GM23338 (cell line): Measurements from ENCODE around the gene TMEM247. TPM values are rescaled to one million over a fixed set of nuclear protein-coding genes. Genes with fewer than 3 reads are reported as not detected.

Experiments used
- ATAC-seq: fragments of 200-7000 bp; cut with Tn5 transposase; 3 replicates; pipeline ENCODE4 v1.9.1; 2020
- DNase-seq: peaks from one replicate; pipeline ENCODE4 v3.0.0-alpha.2; 2015; ENCODE audit warnings: low spot score
- H2AFZ ChIP-seq: fragments of 200-600 bp; sonication (generic); 2 replicates; pipeline ENCODE4 v1.8.0; 2016; ENCODE audit warnings: antibody characterized with exemption, mild to moderate bottlenecking, moderate library complexity
- H3F3A ChIP-seq: fragments of 200-600 bp; sonication (generic); replicated peaks from 2 replicates; pipeline ENCODE4 v1.8.0; 2017; ENCODE audit warnings: antibody characterized with exemption, mixed run types, low read depth
- H3K27ac ChIP-seq: fragments of 200-600 bp; sonication (generic); 2 replicates; pipeline ENCODE4 v1.6.1; 2016; ENCODE audit warnings: low read depth
- H3K27me3 ChIP-seq: fragments of 200-600 bp; sonication (generic); 2 replicates; pipeline ENCODE4 v1.8.0; 2016; ENCODE audit warnings: mild to moderate bottlenecking, mixed run types, moderate library complexity; ENCODE audit not compliant: insufficient read depth
- H3K36me3 ChIP-seq: fragments of 200-600 bp; sonication (generic); 2 replicates; pipeline ENCODE4 v1.8.0; 2016; ENCODE audit warnings: mild to moderate bottlenecking; ENCODE audit not compliant: insufficient read depth
- H3K4me1 ChIP-seq: fragments of 200-600 bp; sonication (generic); 2 replicates; pipeline ENCODE4 v1.8.0; 2016; ENCODE audit warnings: mild to moderate bottlenecking, moderate library complexity; ENCODE audit not compliant: insufficient read depth
- H3K4me2 ChIP-seq: fragments of 200-600 bp; sonication (generic); 2 replicates; pipeline ENCODE4 v1.7.1; 2017; ENCODE audit warnings: mixed run types
- H3K4me3 ChIP-seq: fragments of 200-600 bp; sonication (generic); 2 replicates; pipeline ENCODE4 v1.6.1; 2016; ENCODE audit warnings: mixed run types
- H3K79me2 ChIP-seq: fragments of 200-600 bp; sonication (generic); replicated peaks from 2 replicates; pipeline ENCODE4 v1.8.0; 2017; ENCODE audit warnings: mild to moderate bottlenecking; ENCODE audit not compliant: insufficient read depth
- H3K9me2 ChIP-seq: fragments of 200-600 bp; sonication (generic); 2 replicates; pipeline ENCODE4 v1.8.0; 2017; ENCODE audit not compliant: insufficient read depth
- H4K20me1 ChIP-seq: fragments of 200-600 bp; sonication (generic); replicated peaks from 2 replicates; pipeline ENCODE4 v1.8.0; 2017; ENCODE audit warnings: mild to moderate bottlenecking; ENCODE audit not compliant: insufficient read depth
- H3K27ac Mint-ChIP-seq: 2 replicates; pipeline ENCODE4 v1.8.0; 2020; ENCODE audit warnings: inconsistent platforms, mild to moderate bottlenecking, moderate library complexity, mixed read lengths
- H3K27me3 Mint-ChIP-seq: 3 replicates; pipeline ENCODE4 v1.8.0; 2022; ENCODE audit warnings: low read depth, mild to moderate bottlenecking, moderate library complexity, mixed read lengths, inconsistent platforms; ENCODE audit not compliant: insufficient read depth, poor library complexity
- H3K36me3 Mint-ChIP-seq: 3 replicates; pipeline ENCODE4 v1.8.0; 2021; ENCODE audit warnings: low read depth, mild to moderate bottlenecking, inconsistent platforms, moderate library complexity, mixed read lengths
- H3K4me1 Mint-ChIP-seq: 3 replicates; pipeline ENCODE4 v1.8.0; 2020; ENCODE audit warnings: mild to moderate bottlenecking, inconsistent platforms, mixed read lengths
- H3K4me3 Mint-ChIP-seq: 3 replicates; pipeline ENCODE4 v1.8.0; 2021; ENCODE audit warnings: moderate library complexity, mild to moderate bottlenecking, inconsistent platforms, mixed read lengths
- H3K9me3 Mint-ChIP-seq: 3 replicates; pipeline ENCODE4 v1.8.0; 2020; ENCODE audit warnings: moderate library complexity, mild to moderate bottlenecking, inconsistent platforms, mixed read lengths
- CREB1 ChIP-seq: fragments of 250-450 bp; sonication (Bioruptor Pico); IDR thresholded peaks from 2 replicates; pipeline ENCODE4 v1.5.0; 2020; ENCODE audit warnings: low read depth, mild to moderate bottlenecking, moderate library complexity
- CTCF ChIP-seq, 2 experiments: fragments of 200-600 bp in 1 of 2; sonication (generic) in 1 of 2; conservative IDR thresholded peaks; 2 replicates each; pipeline versions ENCODE4 v1.5.1 to v1.6.1; 2016 to 2017; ENCODE audit warnings: antibody characterized with exemption in 2 of 2, low read depth in 2 of 2, mild to moderate bottlenecking in 2 of 2, moderate library complexity in 1 of 2
- ETS1 ChIP-seq: IDR thresholded peaks from 2 replicates; pipeline ENCODE4 v1.6.1; 2016; ENCODE audit warnings: antibody characterized with exemption
- EZH2 ChIP-seq: fragments of 200-600 bp; sonication (generic); IDR thresholded peaks from one replicate; pipeline ENCODE4 v1.8.0; 2017; ENCODE audit warnings: antibody characterized with exemption, mild to moderate bottlenecking, low read depth; ENCODE audit not compliant: unreplicated experiment
- EZH2phosphoT487 ChIP-seq: fragments of 200-600 bp; sonication (generic); IDR thresholded peaks from one replicate; pipeline ENCODE4 v1.8.1; 2018; ENCODE audit warnings: antibody characterized with exemption; ENCODE audit not compliant: unreplicated experiment
- JUNB ChIP-seq: IDR thresholded peaks from one replicate; pipeline ENCODE4 v1.6.1; 2016; ENCODE audit warnings: antibody characterized with exemption; ENCODE audit not compliant: unreplicated experiment
- NANOG ChIP-seq: IDR thresholded peaks from 2 replicates; pipeline ENCODE4 v1.6.1; 2016; ENCODE audit warnings: antibody characterized with exemption, borderline replicate concordance
- POLR2AphosphoS5 ChIP-seq: IDR thresholded peaks from 2 replicates; pipeline ENCODE4 v1.6.1; 2016; ENCODE audit warnings: antibody characterized with exemption, low read depth
- REST ChIP-seq: IDR thresholded peaks from one replicate; pipeline ENCODE4 v1.6.1; 2018; ENCODE audit warnings: antibody characterized with exemption; ENCODE audit not compliant: unreplicated experiment
- STAT1 ChIP-seq: IDR thresholded peaks from one replicate; pipeline ENCODE4 v1.6.1; 2016; ENCODE audit warnings: antibody characterized with exemption; ENCODE audit not compliant: unreplicated experiment
- ZNF114 ChIP-seq: fragments of 250-450 bp; sonication (Bioruptor Pico); IDR thresholded peaks from 2 replicates; pipeline ENCODE4 v1.5.0; 2020; ENCODE audit warnings: mild to moderate bottlenecking, moderate library complexity
- ZNF331 ChIP-seq: fragments of 250-450 bp; sonication (Bioruptor Pico); IDR thresholded peaks from 2 replicates; pipeline ENCODE4 v1.5.0; 2020; ENCODE audit warnings: low read depth, mild to moderate bottlenecking, moderate library complexity
- ZNF462 ChIP-seq: fragments of 250-450 bp; sonication (Bioruptor Pico); IDR thresholded peaks from 2 replicates; pipeline ENCODE4 v1.5.0; 2020; ENCODE audit warnings: mild to moderate bottlenecking, moderate library complexity
- polyA plus RNA-seq: library from polyadenylated mRNA; unstranded; fragments of >200 nt; fragmentation: Nextera tagmentation; extraction: Ambion mirVana; gene quantifications from 2 replicates; pipeline ENCODE4 v1.2.1, GENCODE V29; 2016
- total RNA-seq: library from RNA; depleted of rRNA; stranded (reverse); fragments of >200 nt; shearing (Covaris generic); gene quantifications from 2 replicates; pipeline ENCODE4 v1.2.3, GENCODE V29; 2014

The TMEM247 gene
- total and polyA plus RNA-seq, 2 experiments from 2014 or later: not detected

- H3K9me2 ChIP-seq: no peaks in the 10 kb centered on the region
- H3K9me3 Mint-ChIP-seq: no peaks in the 10 kb centered on the region; the same call in 2 of the 3 replicates
- no peaks in the 10 kb centered on the region for H3F3A ChIP-seq
- peaks cover 7% of the 10 kb centered on the region for H3K27me3 Mint-ChIP-seq
- no peaks in the 10 kb centered on the region for H3K27me3 ChIP-seq
- H3K36me3 Mint-ChIP-seq: no peaks in the 10 kb centered on the region
- no peaks in the 10 kb centered on the region for H3K36me3 ChIP-seq
- no peak overlapping the region for H3K27ac Mint-ChIP-seq
- H3K4me3 ChIP-seq: no peak overlapping the region
- no peak for TF ChIP-seq JUNB
- no peak for TF ChIP-seq ZNF331 (CRISPR knock-in tag)
- TF ChIP-seq CREB1 (CRISPR knock-in tag): no peak
- no peak for TF ChIP-seq ETS1
- TF ChIP-seq ZNF462 (CRISPR knock-in tag): no peak
- TF ChIP-seq REST: no peak
- no peak for TF ChIP-seq ZNF114 (CRISPR knock-in tag)
- no peak for TF ChIP-seq STAT1
- TF ChIP-seq POLR2AphosphoS5: no peak
- TF ChIP-seq EZH2phosphoT487: no peak
- TF ChIP-seq EZH2: no peak
- TF ChIP-seq CTCF (conservative IDR thresholded peaks at IDR 0.05; ENCODE audit: low read depth in 2 of 2): no peak
- no peak for TF ChIP-seq NANOG
- no peaks in the 10 kb centered on the region for H3K79me2 ChIP-seq
- H3K27ac ChIP-seq: no peak overlapping the region
- DNase-seq (no peak), ATAC-seq (no peak)
- no peak overlapping the region for H3K4me2 ChIP-seq
- no peaks in the 10 kb centered on the region for H4K20me1 ChIP-seq
- H3K4me3 Mint-ChIP-seq: no peak overlapping the region
- peaks cover 13% of the 10 kb centered on the region for H3K4me1 ChIP-seq
- peaks cover 18% of the 10 kb centered on the region for H3K4me1 Mint-ChIP-seq
- no peak overlapping the region for H2AFZ ChIP-seq
Measured at GRCh38 chr2:46492301-46492700, 12.9 kb downstream of the TMEM247 start.
